UCSD-AML1 (cell line): ENCODE data around the gene RNF10.
"Not testable (repeated sequence)": the region's sequence is repeated elsewhere in the genome, so short reads cannot be mapped to it uniquely, and the experiment has no call there.

Experiments used
- DNase-seq: peaks from one replicate; lab custom pipeline; 2025; ENCODE audit not compliant: unreplicated experiment; lab: John Stamatoyannopoulos, UW

Gene RNF10

GRCh38 chr12:120611534-120611933 is 77.4 kb downstream of the RNF10 start:
- not testable (repeated sequence) for DNase-seq

GRCh38 chr12:120614848-120615247 is 80.7 kb downstream of the RNF10 start:
- no peak for DNase-seq

- DNase-seq: not testable (repeated sequence)
Observed at GRCh38 chr12:120617193-120617592, 83.0 kb downstream of the RNF10 start.

GRCh38 chr12:120617767-120618166 is 83.6 kb downstream of the RNF10 start:
- not testable (repeated sequence) for DNase-seq

- no peak for DNase-seq
Observed at GRCh38 chr12:120618954-120619615, 84.9 kb downstream of the RNF10 start.

GRCh38 chr12:120620624-120621023 is 86.5 kb downstream of the RNF10 start:
- no peak for DNase-seq

- no peak for DNase-seq
Observed at GRCh38 chr12:120625557-120626419, 91.6 kb downstream of the RNF10 start.
